ENCODE data around the gene ATG9A. TPM values are rescaled to one million over a fixed set of nuclear protein-coding genes. Genes with fewer than 3 reads are reported as not detected.

The ATG9A gene
- total and polyA plus RNA-seq, 12 donors, result 14.1 to 103 (median 76.4) TPM

DNA sequence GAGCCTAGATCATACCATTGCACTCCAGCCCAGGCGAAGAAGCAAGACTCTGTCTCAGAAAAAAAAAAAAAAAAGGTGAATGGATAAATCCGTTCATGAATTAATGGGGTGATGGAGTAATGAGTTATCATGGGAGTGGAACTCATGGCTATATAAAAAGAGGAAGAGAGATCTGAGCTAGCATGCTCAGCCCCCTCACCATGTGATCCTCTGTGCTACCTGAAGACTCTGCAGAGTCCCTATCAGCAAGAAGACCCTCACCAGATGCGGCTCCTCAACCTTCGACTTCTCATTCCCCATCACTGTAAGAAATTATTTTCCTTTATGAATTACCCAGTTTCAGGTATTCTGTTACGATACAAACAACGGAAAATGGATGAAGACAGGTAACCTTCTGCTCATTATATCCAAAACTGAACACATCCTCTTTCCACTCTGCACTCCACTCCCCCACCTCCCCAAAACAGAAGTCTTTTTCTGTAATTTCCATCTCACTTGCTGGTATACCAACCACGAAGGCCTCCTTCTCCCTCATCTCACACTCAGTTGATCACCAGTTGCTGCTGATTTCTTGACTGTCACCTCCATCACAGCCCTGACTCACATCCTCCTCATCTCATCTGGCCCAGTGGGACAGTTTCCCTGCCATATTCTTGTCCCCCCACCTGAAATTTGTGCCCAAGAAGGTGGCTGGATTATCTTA, 42.5 kb downstream of the ATG9A start:
- Histone ChIP-seq H3K36me3 (peaks cover 0 to 44% (median 21%) of the 10 kb centered on the region in 9 donors), H3K27me3 (no peaks in the 10 kb centered on the region), H3K27ac (no peak overlapping the region), H3K4me1 (peaks cover 0 to 11% (median 0%) of the 10 kb centered on the region in 9 donors), H3K4me3 (no peak overlapping the region), H3K9me3 (no peaks in the 10 kb centered on the region)
- ATAC-seq (no peak), DNase-seq (no peak)
- WGBS, 2 donors, result 88 to 90% methylated on average over 7 of the region's 7 CpGs
- TF ChIP-seq, protein P1, sequence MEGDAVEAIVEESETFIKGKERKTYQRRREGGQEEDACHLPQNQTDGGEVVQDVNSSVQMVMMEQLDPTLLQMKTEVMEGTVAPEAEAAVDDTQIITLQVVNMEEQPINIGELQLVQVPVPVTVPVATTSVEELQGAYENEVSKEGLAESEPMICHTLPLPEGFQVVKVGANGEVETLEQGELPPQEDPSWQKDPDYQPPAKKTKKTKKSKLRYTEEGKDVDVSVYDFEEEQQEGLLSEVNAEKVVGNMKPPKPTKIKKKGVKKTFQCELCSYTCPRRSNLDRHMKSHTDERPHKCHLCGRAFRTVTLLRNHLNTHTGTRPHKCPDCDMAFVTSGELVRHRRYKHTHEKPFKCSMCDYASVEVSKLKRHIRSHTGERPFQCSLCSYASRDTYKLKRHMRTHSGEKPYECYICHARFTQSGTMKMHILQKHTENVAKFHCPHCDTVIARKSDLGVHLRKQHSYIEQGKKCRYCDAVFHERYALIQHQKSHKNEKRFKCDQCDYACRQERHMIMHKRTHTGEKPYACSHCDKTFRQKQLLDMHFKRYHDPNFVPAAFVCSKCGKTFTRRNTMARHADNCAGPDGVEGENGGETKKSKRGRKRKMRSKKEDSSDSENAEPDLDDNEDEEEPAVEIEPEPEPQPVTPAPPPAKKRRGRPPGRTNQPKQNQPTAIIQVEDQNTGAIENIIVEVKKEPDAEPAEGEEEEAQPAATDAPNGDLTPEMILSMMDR (IDR thresholded peaks at IDR 0.05), result no peak
- intact Hi-C loops (cut with DNase I), result no loop called here

DNA sequence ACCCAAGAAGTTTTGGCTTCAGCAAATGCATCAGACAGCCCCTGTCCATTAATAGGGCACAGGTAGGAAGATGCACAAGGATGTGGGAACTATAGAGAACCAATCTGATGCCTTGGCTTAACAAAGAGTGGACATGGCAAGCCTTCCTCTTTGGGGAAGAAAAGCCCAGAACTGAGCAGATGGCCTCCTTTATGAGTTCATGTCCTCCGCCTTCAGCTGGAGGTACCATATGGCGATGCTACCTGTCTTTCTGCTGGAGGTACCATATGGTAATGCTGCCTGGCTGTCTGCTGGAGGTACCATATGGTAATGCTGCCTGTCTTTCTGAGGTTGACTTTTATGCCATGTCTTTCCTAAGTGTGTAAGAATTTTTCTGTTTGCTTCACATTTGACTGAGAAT, 45.3 kb downstream of the ATG9A start:
- ATAC-seq, result no peak
- no peak overlapping the region for H3K27ac ChIP-seq
- intact Hi-C loops (cut with DNase I), result no loop called here
- WGBS, 2 donors, result 100% methylated on average over 2 of the region's 2 CpGs
- H3K4me3 ChIP-seq, result no peak overlapping the region
- H3K27me3 ChIP-seq, result no peaks in the 10 kb centered on the region
- DNase-seq, result no peak
- peaks cover 0 to 68% (median 46%) of the 10 kb centered on the region in 9 donors for H3K36me3 ChIP-seq
- TF ChIP-seq, protein P1 (IDR thresholded peaks at IDR 0.05), result no peak
- peaks cover 3 to 28% (median 11%) of the 10 kb centered on the region in 9 donors for H3K4me1 ChIP-seq
- no peaks in the 10 kb centered on the region for H3K9me3 ChIP-seq

DNA sequence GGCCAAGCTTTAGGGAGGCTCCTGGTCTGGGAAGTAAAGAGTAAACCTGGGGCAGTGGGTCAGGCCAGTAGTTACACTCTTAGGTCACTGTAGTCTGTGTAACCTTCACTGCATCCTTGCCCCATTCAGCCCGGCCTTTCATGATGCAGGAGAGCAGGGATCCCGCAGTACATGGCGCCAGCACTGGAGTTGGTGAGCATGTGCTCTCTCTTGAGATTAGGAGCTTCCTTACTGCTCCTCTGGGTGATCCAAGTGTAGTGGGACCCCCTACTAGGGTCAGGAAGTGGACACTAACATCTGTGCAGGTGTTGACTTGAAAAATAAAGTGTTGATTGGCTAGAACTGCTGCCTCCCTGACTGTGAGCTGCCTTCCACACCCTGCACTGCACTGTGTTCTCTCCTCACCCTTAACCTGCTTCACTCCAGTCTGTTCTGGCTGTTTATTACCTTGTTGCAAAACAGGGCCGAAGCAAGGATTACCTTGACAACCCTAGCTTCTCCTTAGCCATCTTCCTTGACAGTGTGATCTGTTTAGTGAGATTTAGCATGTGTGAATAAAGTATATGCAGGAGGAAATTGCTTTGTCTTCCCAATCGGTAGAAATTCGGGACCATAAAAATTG, 46.2 kb downstream of the ATG9A start:
- ATAC-seq (no peak), DNase-seq (no peak)
- TF ChIP-seq, protein P1 (IDR thresholded peaks at IDR 0.05), result no peak
- Histone ChIP-seq H3K4me1 (peaks cover 6 to 34% (median 17%) of the 10 kb centered on the region in 9 donors), H3K4me3 (no peak overlapping the region), H3K27ac (no peak overlapping the region), H3K36me3 (peaks cover 0 to 68% (median 46%) of the 10 kb centered on the region in 9 donors), H3K9me3 (no peaks in the 10 kb centered on the region), H3K27me3 (no peaks in the 10 kb centered on the region)
- WGBS, 2 donors, result 91 to 95% methylated on average over 6 of the region's 6 CpGs
- intact Hi-C loops (cut with DNase I), result no loop called here

DNA sequence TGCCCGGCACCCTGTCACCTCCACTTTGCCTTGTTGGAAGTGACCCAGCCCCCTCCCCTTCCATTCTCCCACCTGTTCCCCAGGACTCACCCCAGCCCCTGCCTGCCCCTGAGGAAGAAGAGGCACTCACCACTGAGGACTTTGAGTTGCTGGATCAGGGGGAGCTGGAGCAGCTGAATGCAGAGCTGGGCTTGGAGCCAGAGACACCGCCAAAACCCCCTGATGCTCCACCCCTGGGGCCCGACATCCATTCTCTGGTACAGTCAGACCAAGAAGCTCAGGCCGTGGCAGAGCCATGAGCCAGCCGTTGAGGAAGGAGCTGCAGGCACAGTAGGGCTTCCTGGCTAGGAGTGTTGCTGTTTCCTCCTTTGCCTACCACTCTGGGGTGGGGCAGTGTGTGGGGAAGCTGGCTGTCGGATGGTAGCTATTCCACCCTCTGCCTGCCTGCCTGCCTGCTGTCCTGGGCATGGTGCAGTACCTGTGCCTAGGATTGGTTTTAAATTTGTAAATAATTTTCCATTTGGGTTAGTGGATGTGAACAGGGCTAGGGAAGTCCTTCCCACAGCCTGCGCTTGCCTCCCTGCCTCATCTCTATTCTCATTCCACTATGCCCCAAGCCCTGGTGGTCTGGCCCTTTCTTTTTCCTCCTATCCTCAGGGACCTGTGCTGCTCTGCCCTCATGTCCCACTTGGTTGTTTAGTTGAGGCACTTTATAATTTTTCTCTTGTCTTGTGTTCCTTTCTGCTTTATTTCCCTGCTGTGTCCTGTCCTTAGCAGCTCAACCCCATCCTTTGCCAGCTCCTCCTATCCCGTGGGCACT, 46.9 kb downstream of the ATG9A start:
- Histone ChIP-seq H3K36me3 (peaks cover 0 to 68% (median 46%) of the 10 kb centered on the region in 9 donors), H3K27me3 (no peaks in the 10 kb centered on the region), H3K4me1 (peaks cover 6 to 34% (median 18%) of the 10 kb centered on the region in 9 donors), H3K27ac (no peak overlapping the region), H3K9me3 (no peaks in the 10 kb centered on the region), H3K4me3 (no peak overlapping the region)
- TF ChIP-seq, protein P1 (IDR thresholded peaks at IDR 0.05), result no peak
- intact Hi-C loops (cut with DNase I), result no loop called here
- WGBS, 2 donors, result 74 to 75% methylated on average over 8 of the region's 8 CpGs
- DNase-seq (no peak), ATAC-seq (no peak)
